Large intestine (tissue), 3 donors: ENCODE results near the gene HOXB5. TPM values are rescaled to one million over a fixed set of nuclear protein-coding genes. Genes with fewer than 3 reads are reported as not detected.

Source experiments
- DNase-seq, 2 donors: peaks; one replicate each; pipeline versions ENCODE4 v3.0.0 to v3.0.0-alpha.2; 2013
- H3K27ac ChIP-seq: one replicate; pipeline ENCODE4 v1.5.1; 2013; ENCODE audit warnings: low read length
- H3K27me3 ChIP-seq: 2 replicates; pipeline ENCODE4 v1.6.1; 2013; ENCODE audit warnings: low read length; ENCODE audit not compliant: control insufficient read depth, insufficient read depth
- H3K36me3 ChIP-seq: 2 replicates; pipeline ENCODE4 v1.6.1; 2013; ENCODE audit warnings: low read length; ENCODE audit not compliant: control insufficient read depth, insufficient read depth
- H3K4me1 ChIP-seq: one replicate; pipeline ENCODE4 v1.6.1; 2013; ENCODE audit warnings: low read length; ENCODE audit not compliant: control insufficient read depth, insufficient read depth
- H3K4me3 ChIP-seq: one replicate; pipeline ENCODE4 v1.5.1; 2013; ENCODE audit warnings: low read length
- H3K9me3 ChIP-seq: one replicate; pipeline ENCODE4 v1.6.1; 2013; ENCODE audit warnings: mild to moderate bottlenecking, low read depth, low read length, moderate library complexity; ENCODE audit not compliant: control insufficient read depth
- WGBS: methylation state at CpG from one replicate; pipeline ENCODE4 v1.1.5; 2013; ENCODE audit warnings: low lambda C conversion rate; ENCODE audit not compliant: insufficient coverage; 5-methylcytosine and 5-hydroxymethylcytosine counted together
- polyA plus RNA-seq: library from polyadenylated mRNA; unstranded; fragments of 120-200 nt; gene quantifications from one replicate; pipeline ENCODE4 v1.2.1, GENCODE V29; 2013

HOXB5 gene
- polyA plus RNA-seq, 1 donor = 25.7 TPM

GRCh38 chr17:48587276-48588073 lies 6.1 kb downstream of the HOXB5 start:
- Histone ChIP-seq H3K4me1 (peaks cover 34% of the 10 kb centered on the region), H3K27me3 (peaks cover 97% of the 10 kb centered on the region), H3K36me3 (peaks cover 7% of the 10 kb centered on the region), H3K27ac (peak overlapping the region; percentile 85), H3K9me3 (peaks cover 8% of the 10 kb centered on the region), H3K4me3 (peak overlapping the region; percentile 7)
- WGBS = no CpG with 5 or more reads among the region's 5 CpGs
- no peak for DNase-seq

GRCh38 chr17:48586355-48587258 lies 7.0 kb downstream of the HOXB5 start:
- H3K27ac ChIP-seq = peak overlapping the region; percentile 85
- H3K9me3 ChIP-seq = peaks cover 6% of the 10 kb centered on the region
- H3K27me3 ChIP-seq = peaks cover 97% of the 10 kb centered on the region
- 60% methylated on average over 1 of the region's 34 CpGs for WGBS
- no peak for DNase-seq
- H3K4me3 ChIP-seq = peak overlapping the region; percentile 43
- peaks cover 34% of the 10 kb centered on the region for H3K4me1 ChIP-seq
- peaks cover 7% of the 10 kb centered on the region for H3K36me3 ChIP-seq

- Histone ChIP-seq H3K9me3 (peaks cover 9% of the 10 kb centered on the region), H3K4me1 (peaks cover 35% of the 10 kb centered on the region), H3K27me3 (peaks cover 97% of the 10 kb centered on the region), H3K27ac (peak overlapping the region; percentile 28), H3K36me3 (no peaks in the 10 kb centered on the region), H3K4me3 (no peak overlapping the region)
- WGBS = no CpG with 5 or more reads among the region's 2 CpGs
- no peak for DNase-seq
Observed at GRCh38 chr17:48584223-48584741, 9.3 kb downstream of the HOXB5 start.

- H3K9me3 ChIP-seq = peaks cover 9% of the 10 kb centered on the region
- no peak overlapping the region for H3K4me3 ChIP-seq
- peaks cover 34% of the 10 kb centered on the region for H3K4me1 ChIP-seq
- H3K36me3 ChIP-seq = no peaks in the 10 kb centered on the region
- WGBS = no CpG with 5 or more reads among the region's 3 CpGs
- H3K27ac ChIP-seq = peak overlapping the region; percentile 80
- peaks cover 97% of the 10 kb centered on the region for H3K27me3 ChIP-seq
- DNase-seq = no peak
Observed at GRCh38 chr17:48583708-48584222, 9.8 kb downstream of the HOXB5 start.

- DNase-seq = no peak
- peaks cover 37% of the 10 kb centered on the region for H3K4me1 ChIP-seq
- no peaks in the 10 kb centered on the region for H3K36me3 ChIP-seq
- H3K27ac ChIP-seq = peak overlapping the region; percentile 80
- peaks cover 9% of the 10 kb centered on the region for H3K9me3 ChIP-seq
- H3K4me3 ChIP-seq = peak overlapping the region; percentile 49
- H3K27me3 ChIP-seq = peaks cover 96% of the 10 kb centered on the region
- 14% methylated on average over 2 of the region's 7 CpGs for WGBS
Observed at GRCh38 chr17:48582750-48583069, 10.9 kb downstream of the HOXB5 start.

- Histone ChIP-seq H3K4me3 (peak overlapping the region; percentile 49), H3K4me1 (peaks cover 20% of the 10 kb centered on the region), H3K36me3 (peaks cover 6% of the 10 kb centered on the region), H3K27me3 (peaks cover 95% of the 10 kb centered on the region), H3K9me3 (peaks cover 3% of the 10 kb centered on the region), H3K27ac (peak overlapping the region; percentile 80)
- 7% methylated on average over 3 of the region's 26 CpGs for whole genome bisulfite sequencing
- peak in 1 of 2 donors; percentile 57 for DNase-seq
Observed at GRCh38 chr17:48579760-48580554, 13.6 kb downstream of the HOXB5 start.

- peaks cover 18% of the 10 kb centered on the region for H3K4me1 ChIP-seq
Observed at GRCh38 chr17:48579471-48579759, 14.2 kb downstream of the HOXB5 start.

GRCh38 chr17:48578616-48579470 lies 14.7 kb downstream of the HOXB5 start:
- DNase-seq = no peak
- peaks cover 6% of the 10 kb centered on the region for H3K36me3 ChIP-seq
- 0% methylated on average over 3 of the region's 43 CpGs for WGBS
- peaks cover 95% of the 10 kb centered on the region for H3K27me3 ChIP-seq
- H3K4me3 ChIP-seq = peak overlapping the region; percentile 42
- peaks cover 18% of the 10 kb centered on the region for H3K4me1 ChIP-seq
- peaks cover 3% of the 10 kb centered on the region for H3K9me3 ChIP-seq
- H3K27ac ChIP-seq = peak overlapping the region; percentile 80

More at GRCh38 chr17:48579471-48579759, 14.2 kb downstream of the HOXB5 start:
- Histone ChIP-seq H3K9me3 (peaks cover 3% of the 10 kb centered on the region), H3K27ac (peak overlapping the region; percentile 80), H3K36me3 (peaks cover 6% of the 10 kb centered on the region), H3K4me3 (peak overlapping the region; percentile 42), H3K27me3 (peaks cover 96% of the 10 kb centered on the region)
- no peak for DNase-seq
- 33% methylated on average over 1 of the region's 7 CpGs for WGBS

GRCh38 chr17:48577946-48578615 lies 15.5 kb downstream of the HOXB5 start, which contains the start of gene HOXB4:
Gene HOXB4, minus strand, starts transcription at chr17:48578350. Its CDS starts 31 bp downstream, at chr17:48578319.
- Histone ChIP-seq H3K36me3 (peaks cover 6% of the 10 kb centered on the region), H3K9me3 (peaks cover 3% of the 10 kb centered on the region), H3K27me3 (peaks cover 95% of the 10 kb centered on the region), H3K27ac (peak within 1 kb of the TSS; percentile 80), H3K4me3 (peak within 1 kb of the TSS; percentile 42), H3K4me1 (peaks cover 18% of the 10 kb centered on the region)
- no CpG with 5 or more reads among the region's 58 CpGs for WGBS
- peak; percentile 55 to 63 for DNase-seq
